Stimulated activated effector memory CD8-positive, alpha-beta T cell treated with anti-CD3 and anti-CD28 coated beads, Interleukin-12 subunit alpha, Interleukin-12 subunit beta, amount 100 ng/mL, for 72 hours (primary cell): ENCODE measurements around the gene RPS13.
A peak's percentile ranks its signal among the peaks of the same experiment; 100 is the strongest.
"Not testable (repeated sequence)": the region's sequence is repeated elsewhere in the genome, so short reads cannot be mapped to it uniquely, and the experiment has no call there.

ENCODE experiments used
- ATAC-seq: fragments of 150-1000 bp; cut with Tn5 transposase; 2 replicates; pipeline ENCODE4 v1.10.0; 2021
- DNase-seq, 2 donors: peaks; one replicate each; pipeline ENCODE4 v3.0.0; 2021 to 2022; ENCODE audit warnings: low spot score in 2 of 2
- H3K27ac Mint-ChIP-seq: one replicate; pipeline ENCODE4 v1.8.0; 2022; ENCODE audit warnings: mild to moderate bottlenecking, mixed read lengths
- H3K36me3 Mint-ChIP-seq: one replicate; pipeline ENCODE4 v1.8.0; 2022; ENCODE audit warnings: mild to moderate bottlenecking, mixed read lengths
- H3K4me1 Mint-ChIP-seq: one replicate; pipeline ENCODE4 v1.8.0; 2022; ENCODE audit warnings: mixed read lengths
- H3K4me3 Mint-ChIP-seq: one replicate; pipeline ENCODE4 v1.8.0; 2022; ENCODE audit warnings: mild to moderate bottlenecking, mixed read lengths
- H3K9me3 Mint-ChIP-seq: one replicate; pipeline ENCODE4 v1.8.0; 2022; ENCODE audit warnings: mixed read lengths

The RPS13 gene

DNA sequence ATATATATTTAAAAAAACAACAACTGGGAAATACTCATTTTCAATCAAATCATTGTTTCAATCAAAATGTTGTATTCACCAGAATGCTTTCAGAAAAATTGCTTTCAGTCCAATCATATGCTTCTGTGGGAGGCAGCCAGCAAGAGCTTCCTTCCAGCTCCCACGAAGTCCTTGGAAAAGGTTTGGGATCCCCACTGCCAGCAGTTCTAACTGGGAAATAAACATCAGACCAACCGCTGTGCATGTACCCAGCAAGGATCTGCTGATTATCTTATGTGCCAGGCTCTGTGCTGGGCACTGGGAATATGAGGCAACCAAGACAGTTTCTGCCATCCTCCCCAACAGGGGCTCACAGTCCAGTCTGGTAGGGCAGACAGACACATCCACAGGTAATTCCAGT, 10.8 kb downstream of the RPS13 start:
- no peak overlapping the region for H3K27ac Mint-ChIP-seq
- no peak overlapping the region for H3K4me3 Mint-ChIP-seq
- H3K36me3 Mint-ChIP-seq = peaks cover 2% of the 10 kb centered on the region
- no peak for DNase-seq
- no peaks in the 10 kb centered on the region for H3K9me3 Mint-ChIP-seq
- no peaks in the 10 kb centered on the region for H3K4me1 Mint-ChIP-seq
- no peak for ATAC-seq

DNA sequence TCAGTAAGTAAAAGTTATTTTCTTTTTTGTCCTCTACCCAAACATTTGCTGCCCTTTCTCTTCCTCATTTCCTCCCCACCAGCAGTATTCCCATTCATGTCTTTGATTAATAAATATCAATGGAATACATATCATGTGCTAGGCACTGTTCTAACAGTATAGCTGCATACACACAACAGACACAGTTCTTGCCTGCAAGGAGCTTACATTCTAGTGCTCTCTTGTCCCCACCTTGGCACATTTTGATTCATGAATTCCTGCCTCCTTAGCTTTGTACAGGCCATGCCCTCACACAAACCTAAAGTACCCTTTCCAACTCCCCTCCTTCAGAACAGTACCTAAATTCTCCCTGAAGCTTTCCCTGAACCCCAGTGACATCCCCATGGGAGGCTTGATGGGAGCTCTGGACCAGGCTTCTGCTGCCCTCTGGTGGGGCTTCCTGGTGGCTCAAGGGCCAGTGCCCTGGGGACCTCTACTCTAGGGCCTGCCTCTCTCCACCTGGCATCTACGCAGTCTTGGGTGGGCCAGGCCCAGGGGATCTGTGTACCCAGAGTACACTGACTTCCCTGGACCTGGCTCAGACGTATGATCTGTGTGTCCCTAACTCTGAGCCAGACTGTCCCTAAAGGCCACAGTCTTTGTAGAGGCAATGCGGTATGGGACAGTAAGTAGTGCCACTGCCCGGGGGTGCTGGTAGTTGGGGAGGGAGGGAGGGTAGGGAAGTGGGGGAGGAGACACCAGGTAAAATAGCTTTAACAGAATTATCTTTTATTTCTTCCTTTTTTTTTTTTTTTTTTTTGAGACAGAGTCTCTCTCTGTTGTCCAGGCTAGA, 14.1 kb downstream of the RPS13 start:
- DNase-seq (peak; percentile 45 to 75), ATAC-seq (peak; percentile 89)
- Mint-ChIP-seq H3K9me3 (no peaks in the 10 kb centered on the region), H3K4me3 (no peak overlapping the region), H3K36me3 (no peaks in the 10 kb centered on the region), H3K27ac (no peak overlapping the region), H3K4me1 (no peaks in the 10 kb centered on the region)

DNA sequence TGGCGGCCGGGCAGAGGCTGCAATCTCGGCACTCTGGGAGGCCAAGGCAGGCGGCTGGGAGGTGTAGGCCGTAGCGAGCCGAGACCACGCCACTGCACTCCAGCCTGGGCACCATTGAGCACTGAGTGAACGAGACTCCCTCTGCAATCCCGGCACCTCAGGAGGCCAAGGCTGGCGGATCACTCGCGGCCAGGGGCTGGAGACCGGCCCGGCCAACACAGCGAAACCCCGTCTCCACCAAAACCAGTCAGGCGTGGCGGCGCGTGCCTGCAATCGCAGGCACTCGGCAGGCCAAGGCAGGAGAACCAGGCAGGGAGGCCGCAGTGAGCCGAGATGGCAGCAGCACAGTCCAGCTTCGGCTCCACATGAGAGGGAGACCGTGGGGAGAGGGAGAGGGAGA, 26.3 kb downstream of the RPS13 start:
- not testable (repeated sequence) for H3K4me3 Mint-ChIP-seq, H3K27ac Mint-ChIP-seq, H3K36me3 Mint-ChIP-seq

DNA sequence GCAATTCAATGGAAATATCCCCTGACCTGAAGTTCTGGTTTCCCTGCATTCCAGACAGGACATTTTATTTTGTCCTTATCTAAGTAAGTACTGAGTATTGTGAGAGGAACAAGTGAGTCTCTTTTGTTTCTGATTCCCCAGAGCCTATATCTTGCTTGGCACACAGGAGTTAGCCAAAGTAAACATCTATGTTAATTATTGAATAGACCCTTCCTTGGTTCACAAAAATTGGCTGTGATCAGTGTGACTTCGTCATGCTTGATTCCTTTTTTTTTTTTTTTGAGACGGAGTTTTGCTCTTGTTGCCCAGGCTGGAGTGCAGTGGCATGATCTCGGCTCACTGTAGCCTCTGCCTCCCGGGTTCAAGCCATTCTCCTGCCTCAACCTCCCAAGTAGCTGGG, 29.0 kb downstream of the RPS13 start:
- not testable (repeated sequence) for H3K4me3 Mint-ChIP-seq, DNase-seq, H3K36me3 Mint-ChIP-seq, H3K4me1 Mint-ChIP-seq, ATAC-seq, H3K27ac Mint-ChIP-seq, H3K9me3 Mint-ChIP-seq

More for the DNA sequence above, 26.3 kb downstream of the RPS13 start:
- H3K9me3 Mint-ChIP-seq, H3K4me1 Mint-ChIP-seq, DNase-seq, ATAC-seq: not testable (repeated sequence)

DNA sequence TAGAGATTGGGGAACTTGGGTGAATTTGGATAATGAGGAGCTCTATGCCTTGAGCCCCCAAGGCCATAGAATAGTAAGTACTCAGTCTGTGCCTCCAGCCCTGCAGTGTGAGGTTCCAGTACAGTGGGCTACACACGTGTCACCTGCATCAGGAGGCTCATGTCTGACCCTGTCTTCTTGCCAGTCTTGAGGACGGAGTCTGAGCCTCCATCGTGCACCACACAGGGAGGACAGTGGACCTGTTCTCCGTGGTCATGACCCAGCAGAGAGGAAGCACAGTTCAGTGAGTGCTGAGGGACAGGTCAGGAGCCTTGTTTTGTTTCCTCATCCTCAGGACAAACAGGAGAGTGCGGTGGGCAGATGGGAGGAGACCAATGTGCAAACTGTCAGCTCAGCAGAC, 30.8 kb downstream of the RPS13 start:
- H3K9me3 Mint-ChIP-seq = no peaks in the 10 kb centered on the region
- H3K4me1 Mint-ChIP-seq = no peaks in the 10 kb centered on the region
- H3K36me3 Mint-ChIP-seq = no peaks in the 10 kb centered on the region
- ATAC-seq (no peak), DNase-seq (no peak)
- H3K4me3 Mint-ChIP-seq = no peak overlapping the region
- no peak overlapping the region for H3K27ac Mint-ChIP-seq

DNA sequence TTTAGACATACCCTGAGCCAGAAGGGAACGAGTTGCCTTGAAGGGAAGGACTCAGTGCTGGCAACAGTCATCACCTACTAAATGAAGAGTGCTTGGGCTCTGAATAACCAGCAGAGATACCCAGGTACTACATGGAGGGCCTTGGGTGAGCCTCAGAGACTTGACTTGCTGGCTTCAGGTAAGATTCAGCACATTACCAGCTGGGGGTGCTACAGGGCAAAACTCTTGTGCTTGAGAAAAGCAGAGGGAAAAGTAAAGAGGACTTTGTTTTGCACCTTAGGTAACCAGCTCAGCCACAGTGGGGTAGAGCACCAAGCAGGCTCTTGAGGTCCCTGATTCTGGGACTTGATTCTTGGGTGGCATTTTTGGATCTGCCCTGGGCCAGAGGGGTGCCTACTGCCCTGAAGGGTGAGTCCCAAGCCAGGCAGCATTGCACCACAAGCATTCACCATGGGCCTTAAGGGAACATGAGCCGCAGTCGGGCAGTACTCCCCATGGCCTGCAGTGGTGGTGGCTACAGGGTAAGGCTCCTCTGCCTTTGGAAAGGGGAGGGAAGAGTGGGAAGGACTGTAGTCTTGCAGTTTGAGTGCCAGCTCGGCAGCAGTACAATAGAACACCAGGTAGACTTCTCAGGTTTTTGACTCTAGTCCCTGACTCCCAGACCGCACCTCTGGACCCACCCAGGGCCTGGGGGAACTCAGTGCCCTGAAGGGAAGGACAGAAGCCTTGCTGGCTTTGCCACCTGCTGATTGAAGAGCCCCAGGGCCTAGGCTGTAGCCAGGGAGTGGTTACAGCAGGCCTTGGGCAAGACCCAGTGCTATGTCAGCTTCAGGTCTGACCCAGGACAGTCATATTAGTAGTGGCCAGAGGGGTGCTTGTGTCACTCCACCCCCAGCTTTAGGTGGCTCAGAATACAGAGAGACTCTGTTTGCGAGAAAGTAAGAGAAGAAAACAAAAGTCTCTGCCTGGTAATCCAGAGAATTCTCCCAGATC, 40.5 kb downstream of the RPS13 start:
- H3K4me3 Mint-ChIP-seq = no peak overlapping the region
- H3K4me1 Mint-ChIP-seq = no peaks in the 10 kb centered on the region
- no peak for DNase-seq
- no peak overlapping the region for H3K27ac Mint-ChIP-seq
- H3K36me3 Mint-ChIP-seq = no peaks in the 10 kb centered on the region
- H3K9me3 Mint-ChIP-seq = no peaks in the 10 kb centered on the region
- ATAC-seq = no peak

DNA sequence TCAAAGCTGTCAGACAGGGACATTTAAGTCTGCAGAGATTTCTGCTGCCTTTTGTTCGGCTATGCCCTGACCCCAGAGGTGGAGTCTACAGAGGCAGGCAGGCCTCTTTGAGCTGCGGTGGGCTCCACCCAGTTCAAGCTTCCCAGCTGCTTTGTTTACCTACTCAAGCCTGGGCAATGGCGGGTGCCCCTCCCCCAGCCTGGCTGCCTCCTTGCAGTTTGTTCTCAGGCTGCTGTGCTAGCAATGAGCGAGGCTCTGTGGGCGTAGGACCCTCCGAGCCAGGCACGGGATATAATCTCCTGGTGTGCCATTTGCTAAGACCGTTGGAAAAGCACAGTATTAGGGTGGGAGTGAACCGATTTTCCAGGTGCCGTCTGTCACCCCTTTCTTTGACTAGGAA, 43.4 kb downstream of the RPS13 start:
- not testable (repeated sequence) for DNase-seq, H3K4me1 Mint-ChIP-seq, H3K4me3 Mint-ChIP-seq, H3K27ac Mint-ChIP-seq, H3K36me3 Mint-ChIP-seq, ATAC-seq, H3K9me3 Mint-ChIP-seq

DNA sequence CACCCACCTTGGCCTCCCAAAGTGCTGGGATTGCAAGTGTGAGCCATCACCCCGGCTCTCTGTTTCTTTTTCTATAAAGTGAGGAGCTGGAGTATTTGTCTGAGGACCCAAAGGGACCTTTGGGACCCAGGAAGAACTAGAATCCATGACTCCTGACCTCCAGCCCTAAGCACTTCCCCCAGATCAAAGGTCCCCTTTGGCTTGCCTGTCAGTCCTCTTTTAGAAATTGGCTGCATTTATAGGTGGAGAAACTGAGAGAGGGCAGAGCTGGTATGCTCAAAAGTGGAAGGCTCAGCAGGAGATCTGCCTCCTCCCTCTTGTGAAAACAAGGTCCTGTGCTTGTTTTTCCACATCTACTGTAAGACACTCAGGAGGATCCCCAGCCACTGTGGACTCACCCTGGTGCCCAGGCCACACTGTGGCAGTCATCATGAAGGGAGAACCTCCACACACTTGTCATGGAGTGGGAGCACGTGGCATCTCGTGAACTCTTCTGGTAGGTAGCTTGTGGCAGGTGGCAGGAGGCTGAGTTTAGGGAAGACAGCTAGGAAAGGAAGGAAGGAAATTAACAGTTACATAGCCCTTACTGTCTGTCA, 50.9 kb downstream of the RPS13 start:
- Mint-ChIP-seq H3K36me3 (no peaks in the 10 kb centered on the region), H3K9me3 (no peaks in the 10 kb centered on the region), H3K4me3 (no peak overlapping the region), H3K4me1 (no peaks in the 10 kb centered on the region), H3K27ac (no peak overlapping the region)
- DNase-seq (no peak), ATAC-seq (no peak)

DNA sequence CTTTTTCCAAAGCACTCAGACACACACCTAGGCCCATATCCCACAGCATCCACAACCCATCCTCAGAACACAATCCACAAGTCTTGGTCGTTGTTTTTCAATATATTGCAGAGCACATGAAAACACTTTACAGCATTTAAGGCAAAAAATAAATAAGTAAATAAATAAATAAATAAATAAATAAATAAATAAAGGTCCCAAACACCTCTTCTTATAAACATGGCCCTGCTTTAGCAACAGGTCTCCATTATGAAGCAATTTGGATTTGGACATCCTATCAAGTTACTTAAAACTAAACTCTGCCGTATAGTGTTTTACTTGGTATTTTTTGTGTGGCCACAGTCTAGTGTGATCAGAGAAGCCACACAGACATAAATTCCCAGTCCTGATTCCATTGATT, 52.5 kb downstream of the RPS13 start:
- Mint-ChIP-seq H3K4me3 (no peak overlapping the region), H3K4me1 (no peaks in the 10 kb centered on the region), H3K27ac (no peak overlapping the region), H3K36me3 (no peaks in the 10 kb centered on the region), H3K9me3 (no peaks in the 10 kb centered on the region)
- DNase-seq = no peak
- no peak for ATAC-seq
